Forelimb muscle (tissue), 1 donor: Measurements from ENCODE around the gene ARHGEF17. TPM values are rescaled to one million over a fixed set of nuclear protein-coding genes. Genes with fewer than 3 reads are reported as not detected.

Experiments used
- DNase-seq: peaks from one replicate; pipeline ENCODE4 v3.0.0-alpha.2; 2013; ENCODE audit warnings: low read depth
- polyA plus RNA-seq: library from polyadenylated mRNA; unstranded; fragments of 120-200 nt; gene quantifications from one replicate; pipeline ENCODE4 v1.2.1, GENCODE V29; 2013; ENCODE audit not compliant: insufficient read length

ARHGEF17 gene
- polyA plus RNA-seq, 1 donor: 44.5 TPM

- DNase-seq: no peak
These were observed 72.9 kb downstream of the ARHGEF17 start for GRCh38 chr11:73380897-73381410.

DNA sequence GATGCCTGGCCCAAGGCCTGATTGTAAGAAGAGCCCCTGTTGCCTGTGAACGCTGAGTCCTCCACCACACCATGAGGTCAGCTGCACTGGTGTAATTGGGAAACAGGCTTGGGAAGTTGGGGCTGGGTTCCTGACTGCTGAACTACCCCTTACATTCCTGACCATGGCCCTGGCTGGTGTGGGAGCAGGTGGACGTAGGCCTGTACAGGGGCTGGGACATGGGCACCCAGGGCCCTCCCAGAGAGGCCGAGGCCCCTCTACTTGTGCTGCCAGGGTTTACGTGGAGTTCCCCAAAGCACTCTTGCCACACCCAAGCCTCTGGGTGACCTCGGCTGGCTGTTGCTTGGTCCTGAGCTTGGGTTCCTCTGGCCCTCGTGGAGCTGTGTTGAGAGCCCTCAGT, 73.5 kb downstream of the ARHGEF17 start:
- no peak for DNase-seq

DNA sequence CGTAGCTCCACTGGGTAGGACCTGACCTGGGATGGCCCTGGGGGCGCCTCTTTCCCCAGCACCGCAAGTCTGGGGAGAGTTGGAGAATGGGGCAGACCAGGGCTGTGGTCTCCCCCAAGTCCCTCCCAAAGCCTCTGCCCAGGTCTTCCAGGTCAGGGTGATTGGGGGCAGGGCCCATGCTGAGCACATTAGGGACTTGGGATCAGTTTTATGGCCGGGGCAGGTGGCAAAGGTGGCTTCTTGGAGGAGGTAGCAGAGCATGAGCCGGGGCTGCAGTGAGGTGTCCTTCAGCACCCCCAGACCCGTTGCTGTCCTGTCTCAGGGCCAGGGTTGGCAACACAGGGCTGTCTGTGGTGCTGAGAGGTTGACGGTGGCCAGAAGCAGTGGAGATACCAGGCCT, 74.1 kb downstream of the ARHGEF17 start:
- no peak for DNase-seq

- DNase-seq: no peak
These were observed 74.7 kb downstream of the ARHGEF17 start for GRCh38 chr11:73382747-73383146.

DNA sequence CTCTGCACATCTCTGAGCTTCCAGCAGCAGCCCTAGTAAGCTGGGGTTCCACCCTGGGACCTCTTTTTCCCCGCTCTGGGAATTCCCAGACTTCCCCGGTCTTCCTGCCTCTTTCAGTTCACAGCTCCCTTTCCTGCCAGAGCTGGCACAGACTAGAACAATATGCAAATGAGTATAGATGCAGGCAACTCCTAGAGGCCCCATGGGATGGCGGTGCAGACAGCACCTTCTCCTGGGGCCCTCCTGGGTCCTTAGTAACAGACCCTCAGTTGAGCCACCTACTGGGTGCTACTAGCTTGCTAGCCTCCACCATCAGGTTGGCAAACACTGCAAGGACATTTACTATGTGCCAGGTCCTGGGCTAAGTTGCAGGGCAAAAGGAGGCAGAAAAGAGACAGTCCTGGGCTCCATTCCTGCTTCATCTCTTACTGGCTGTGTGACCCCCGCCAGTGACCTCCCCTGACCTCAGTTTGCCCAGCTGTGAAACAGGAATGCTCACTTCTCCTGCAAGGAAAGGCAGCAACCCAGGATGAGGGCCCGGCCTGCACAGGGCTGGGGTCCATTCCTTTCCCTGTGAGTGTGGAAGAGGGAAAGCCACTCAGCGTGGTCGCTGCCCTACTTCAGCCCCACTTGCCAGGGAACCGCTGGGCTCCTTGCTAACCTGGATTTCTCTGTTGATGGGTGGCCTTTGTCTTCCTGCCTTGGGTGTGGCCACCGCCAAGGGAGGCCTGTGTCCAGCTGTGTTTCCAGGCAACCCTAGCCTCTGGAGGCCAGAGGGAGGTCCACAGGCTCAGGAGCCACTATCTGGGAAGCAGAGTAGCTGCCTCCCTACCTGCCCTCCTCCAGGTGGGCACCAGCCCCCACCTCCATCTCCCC, 75.4 kb downstream of the ARHGEF17 start:
- no peak for DNase-seq

GRCh38 chr11:73384125-73384441, 76.0 kb downstream of the ARHGEF17 start:
- no peak for DNase-seq

- DNase-seq: no peak
These were observed 76.4 kb downstream of the ARHGEF17 start for GRCh38 chr11:73384531-73384871.

- DNase-seq: no peak
These were observed 77.0 kb downstream of the ARHGEF17 start for GRCh38 chr11:73384872-73385689.

- DNase-seq: no peak
These were observed 77.9 kb downstream of the ARHGEF17 start for GRCh38 chr11:73386016-73386415.

- no peak for DNase-seq
These were observed 78.5 kb downstream of the ARHGEF17 start for GRCh38 chr11:73386546-73386945.

GRCh38 chr11:73387594-73388264, 79.7 kb downstream of the ARHGEF17 start:
- no peak for DNase-seq

DNA sequence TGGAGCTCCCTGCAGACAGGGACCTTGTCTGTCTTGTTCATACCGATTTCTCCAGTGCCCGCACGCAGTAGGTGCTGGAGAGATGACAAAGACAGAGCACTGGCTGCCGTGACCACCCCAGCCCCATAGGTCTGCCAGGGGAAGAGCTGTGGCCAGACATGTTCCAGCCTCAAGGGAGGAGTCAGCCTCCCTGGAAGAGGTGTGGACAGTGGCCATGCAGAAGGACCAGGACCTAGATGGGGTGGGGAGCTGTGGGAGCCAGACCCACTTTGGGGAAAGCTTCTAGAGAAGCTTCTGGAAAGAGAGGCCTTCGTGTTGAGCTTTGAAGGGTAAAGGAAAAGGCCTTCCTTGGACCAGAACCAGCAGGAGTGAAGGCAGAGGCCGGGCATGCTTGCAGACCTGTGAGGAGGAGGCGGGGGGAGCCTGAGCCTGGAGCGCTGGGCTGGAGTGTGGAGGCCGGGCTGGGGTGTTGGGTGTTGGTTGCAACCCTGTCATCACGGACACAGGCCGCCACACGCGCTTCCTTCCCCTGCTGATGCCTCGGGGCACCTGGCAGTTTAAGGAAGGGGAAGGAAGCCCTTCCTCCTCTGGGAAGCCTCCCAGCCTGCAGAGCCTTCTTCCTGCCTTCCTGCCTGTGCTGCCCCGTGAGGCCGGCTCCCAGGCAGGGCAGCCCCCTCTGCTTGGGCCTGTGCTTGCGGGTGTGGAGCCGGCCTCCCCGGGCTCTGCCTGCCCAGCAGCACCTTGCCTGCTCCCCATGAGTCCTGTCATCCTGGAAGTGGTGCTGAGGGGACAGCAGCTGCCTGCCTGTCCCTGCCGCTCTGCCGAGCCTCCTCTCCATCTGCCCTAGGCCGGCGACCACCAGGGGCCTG, 80.4 kb downstream of the ARHGEF17 start:
- DNase-seq: no peak

DNA sequence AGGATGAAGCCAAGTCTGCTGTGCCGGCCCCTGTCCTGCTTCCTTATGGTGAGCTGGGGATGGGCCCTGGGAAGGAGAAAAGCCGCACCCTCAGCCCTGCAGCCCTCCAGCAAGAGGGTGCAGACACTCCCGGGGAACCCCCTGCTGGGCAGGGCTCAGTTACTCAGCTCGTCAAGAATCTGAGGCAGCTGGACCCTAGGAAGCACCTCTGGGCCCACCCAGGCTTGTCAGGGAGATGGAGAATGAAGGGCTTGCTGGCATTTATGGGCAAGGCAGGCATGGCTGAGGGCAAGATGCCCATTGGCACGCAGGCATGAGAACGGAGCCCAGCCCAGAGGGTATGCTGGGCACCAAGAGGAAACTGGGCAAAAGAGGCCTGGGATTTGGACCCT, 81.1 kb downstream of the ARHGEF17 start:
- no peak for DNase-seq

DNA sequence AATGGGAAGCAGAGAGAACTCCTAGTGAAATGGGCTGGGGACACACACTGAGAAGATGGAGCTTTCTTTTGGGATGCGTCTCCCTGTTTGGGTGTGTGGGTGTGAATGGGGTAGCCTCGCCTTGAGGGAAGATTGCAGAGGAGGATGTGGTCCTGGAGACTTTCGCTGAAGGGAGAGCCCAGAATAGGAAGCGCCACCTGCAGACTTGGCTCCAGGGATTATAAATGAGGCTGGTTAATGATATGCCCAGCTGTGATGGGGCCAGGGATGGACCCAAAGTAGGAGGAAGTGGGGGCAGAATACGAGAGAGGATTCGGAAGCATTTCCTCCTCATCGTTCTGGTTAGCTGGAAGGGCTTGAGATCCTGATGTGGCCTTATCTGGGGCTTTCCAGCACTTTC, 81.8 kb downstream of the ARHGEF17 start:
- DNase-seq: no peak

DNA sequence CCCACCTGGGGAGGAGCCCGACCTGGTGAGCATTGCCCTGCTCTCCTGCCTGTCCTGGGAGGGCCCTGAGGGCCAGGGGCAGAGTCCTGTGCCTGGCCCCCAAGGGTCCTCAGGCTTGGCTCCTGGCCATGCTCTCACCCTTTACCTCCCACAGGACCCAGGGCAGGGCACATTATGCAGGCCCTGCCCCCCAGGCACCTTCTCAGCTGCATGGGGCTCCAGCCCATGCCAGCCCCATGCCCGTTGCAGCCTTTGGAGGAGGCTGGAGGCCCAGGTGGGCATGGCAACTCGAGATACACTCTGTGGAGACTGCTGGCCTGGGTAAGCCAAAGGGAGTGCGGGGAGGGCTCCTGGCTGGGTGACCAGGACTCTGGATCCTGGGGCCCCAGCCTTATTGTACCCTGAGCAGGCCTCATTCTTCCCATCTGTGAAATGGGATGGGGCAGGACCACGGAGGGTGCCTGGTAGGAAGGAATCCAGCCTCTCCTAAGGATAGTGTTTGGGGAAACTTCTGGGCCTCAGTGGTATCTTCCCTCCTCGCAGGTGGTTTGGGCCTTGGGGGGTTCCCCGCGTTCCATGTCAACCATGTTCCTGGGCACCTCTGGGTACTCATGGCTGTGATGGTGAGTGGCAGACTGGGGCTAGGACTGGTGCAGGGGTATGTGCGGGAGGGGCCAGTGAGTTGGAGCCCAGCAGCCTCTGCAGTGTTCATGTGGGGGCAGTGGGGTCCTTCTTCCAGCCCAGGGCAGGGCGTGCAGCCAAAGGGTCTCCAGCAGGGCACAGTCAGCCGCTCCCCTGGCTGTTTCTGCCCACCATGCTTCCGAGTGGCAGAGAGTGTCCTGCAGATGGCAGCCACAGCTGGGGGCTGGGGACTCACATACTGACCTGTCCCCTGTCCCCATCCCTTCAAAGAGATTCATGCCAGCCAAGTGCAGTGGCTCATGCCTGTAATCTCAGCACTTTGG, 82.8 kb downstream of the ARHGEF17 start:
- DNase-seq: no peak

- no peak for DNase-seq
These were observed 83.6 kb downstream of the ARHGEF17 start for GRCh38 chr11:73391665-73392064.

DNA sequence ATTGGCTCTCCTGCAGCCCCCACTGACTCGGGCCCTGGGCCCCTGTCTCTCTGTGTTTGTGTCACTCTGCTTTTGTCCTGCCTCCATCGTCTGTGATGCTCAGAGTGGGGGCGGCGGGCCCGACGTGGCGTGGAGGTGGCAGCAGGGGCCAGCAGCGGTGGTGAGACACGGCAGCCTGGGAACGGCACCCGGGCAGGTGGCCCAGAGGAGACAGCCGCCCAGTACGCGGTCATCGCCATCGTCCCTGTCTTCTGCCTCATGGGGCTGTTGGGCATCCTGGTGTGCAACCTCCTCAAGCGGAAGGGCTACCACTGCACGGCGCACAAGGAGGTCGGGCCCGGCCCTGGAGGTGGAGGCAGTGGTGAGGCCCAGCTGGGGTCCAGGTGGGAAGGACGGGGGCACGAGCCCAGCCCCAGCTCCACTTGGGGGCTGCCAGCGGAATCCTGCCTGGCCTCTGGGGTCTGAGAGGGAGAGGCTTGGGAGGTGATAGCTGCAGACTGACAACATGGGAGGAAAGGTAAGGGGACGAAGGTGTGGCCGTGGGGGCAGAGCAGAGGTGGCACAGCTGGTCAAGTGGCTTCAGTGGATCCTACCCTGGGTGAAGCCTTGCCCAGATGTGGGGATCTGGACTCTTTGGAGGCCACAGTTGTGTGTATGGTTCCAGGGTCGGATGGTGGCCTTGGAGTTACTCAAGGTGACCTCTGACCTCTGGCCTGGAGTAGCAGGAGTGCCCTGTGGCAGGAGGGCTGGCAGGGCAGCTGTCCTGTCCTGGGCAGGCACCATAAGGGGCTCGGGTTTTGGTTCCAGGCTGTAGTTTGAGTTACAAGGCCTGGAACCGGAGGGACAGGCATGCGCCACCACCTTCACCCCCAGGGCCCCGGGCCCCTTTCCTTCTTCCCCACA, 84.3 kb downstream of the ARHGEF17 start:
- DNase-seq: no peak

GRCh38 chr11:73393011-73393380, 84.9 kb downstream of the ARHGEF17 start:
- DNase-seq: no peak
